IMR-90 (cell line): ENCODE data around the gene RASGEF1C. TPM values are rescaled to one million over a fixed set of nuclear protein-coding genes. Genes with fewer than 3 reads are reported as not detected.

Experiments used
- ATAC-seq: fragments of 200-7000 bp; cut with Tn5 transposase; 2 replicates; pipeline ENCODE4 v1.9.1; 2020; ENCODE audit warnings: low read depth, mild to moderate bottlenecking, moderate library complexity
- BruUV-seq: library from RNA; stranded (reverse); fragments of 400-500 nt; replicated peaks from 2 replicates; lab custom pipeline; 2021; lab: Mats Ljungman, UMichigan
- CTCF ChIA-PET: fragments of 300-600 bp; formaldehyde crosslinking; extraction: SDS; loops from one replicate; lab custom pipeline; 2021; ENCODE audit warnings: antibody characterized with exemption; lab: Yijun Ruan, JAX
- POLR2A ChIA-PET: fragments of 300-600 bp; sonication (Branson Sonifier 250); formaldehyde crosslinking; loops from one replicate; lab custom pipeline; 2022; ENCODE audit warnings: antibody characterized with exemption; ENCODE audit not compliant: unreplicated experiment; lab: Charles Lee
- DNase-seq: peaks from one replicate; pipeline ENCODE4 v3.0.0; 2013
- H2AFZ ChIP-seq: replicated peaks from 2 replicates; pipeline ENCODE3; 2013; ENCODE audit warnings: low read length, mild to moderate bottlenecking; ENCODE audit not compliant: poor library complexity
- H2AK5ac ChIP-seq: 2 replicates; pipeline ENCODE4 v1.6.1; 2013; ENCODE audit warnings: low read depth, low read length, inconsistent platforms
- H2AK9ac ChIP-seq: replicated peaks from 2 replicates; pipeline ENCODE3; 2013; ENCODE audit warnings: mild to moderate bottlenecking, low read depth, low read length, moderate library complexity; ENCODE audit not compliant: poor library complexity
- H2BK120ac ChIP-seq: 2 replicates; pipeline ENCODE4 v1.6.1; 2013; ENCODE audit warnings: low read depth, low read length, inconsistent platforms
- H2BK15ac ChIP-seq: 3 replicates; pipeline ENCODE4 v1.6.1; 2013; ENCODE audit warnings: low read depth, low read length, inconsistent platforms
- H2BK20ac ChIP-seq: 2 replicates; pipeline ENCODE4 v1.6.1; 2013; ENCODE audit warnings: low read depth, mild to moderate bottlenecking, inconsistent platforms, low read length, moderate library complexity
- H2BK5ac ChIP-seq: 2 replicates; pipeline ENCODE4 v1.6.1; 2013; ENCODE audit warnings: mild to moderate bottlenecking, low read depth, low read length, inconsistent platforms; ENCODE audit not compliant: poor library complexity, severe bottlenecking
- H3K14ac ChIP-seq: replicated peaks from 2 replicates; pipeline ENCODE4 v1.6.1; 2013; ENCODE audit warnings: low read depth, low read length, inconsistent platforms
- H3K18ac ChIP-seq: 2 replicates; pipeline ENCODE4 v1.6.1; 2013; ENCODE audit warnings: low read depth, low read length, control low read depth
- H3K23ac ChIP-seq: 2 replicates; pipeline ENCODE4 v1.6.1; 2013; ENCODE audit warnings: low read depth, low read length, inconsistent platforms
- H3K27ac ChIP-seq: 2 replicates; pipeline ENCODE4 v1.5.1; 2013; ENCODE audit warnings: mild to moderate bottlenecking, control low read depth, low read length; ENCODE audit not compliant: insufficient read depth
- H3K27me3 ChIP-seq: 2 replicates; pipeline ENCODE4 v1.6.1; 2013; ENCODE audit warnings: low read length; ENCODE audit not compliant: control insufficient read depth, insufficient read depth
- H3K36me3 ChIP-seq: 2 replicates; pipeline ENCODE4 v1.6.1; 2013; ENCODE audit warnings: low read length, mixed read lengths; ENCODE audit not compliant: control insufficient read depth, insufficient read depth
- H3K4ac ChIP-seq: 2 replicates; pipeline ENCODE4 v1.6.1; 2013; ENCODE audit warnings: low read depth, low read length, inconsistent platforms
- H3K4me1 ChIP-seq: 2 replicates; pipeline ENCODE4 v1.6.1; 2013; ENCODE audit warnings: low read length, mixed read lengths; ENCODE audit not compliant: control insufficient read depth, insufficient read depth
- H3K4me2 ChIP-seq: 2 replicates; pipeline ENCODE4 v1.6.1; 2013; ENCODE audit warnings: low read depth, mild to moderate bottlenecking, control low read depth, low read length, moderate library complexity
- H3K4me3 ChIP-seq: 2 replicates; pipeline ENCODE4 v1.5.1; 2013; ENCODE audit warnings: low read depth, mild to moderate bottlenecking, control low read depth, low read length, moderate library complexity; ENCODE audit not compliant: insufficient read depth
- H3K56ac ChIP-seq: 2 replicates; pipeline ENCODE4 v1.6.1; 2013; ENCODE audit warnings: low read length, inconsistent platforms; ENCODE audit not compliant: insufficient read depth; ENCODE audit errors: extremely low read depth
- H3K79me1 ChIP-seq, 2 experiments: 2 replicates each; pipeline ENCODE4 v1.6.1; 2013; ENCODE audit warnings: low read length in 2 of 2, inconsistent platforms in 1 of 2, low read depth in 1 of 2
- H3K9ac ChIP-seq: 2 replicates; pipeline ENCODE4 v1.6.1; 2013; ENCODE audit warnings: low read depth, low read length, control low read depth
- H3K9me1 ChIP-seq: 2 replicates; pipeline ENCODE4 v1.6.1; 2013; ENCODE audit warnings: low read length, inconsistent platforms; ENCODE audit not compliant: insufficient read depth
- H3K9me3 ChIP-seq: 2 replicates; pipeline ENCODE4 v1.6.1; 2013; ENCODE audit warnings: low read length; ENCODE audit not compliant: control insufficient read depth, insufficient read depth
- H4K20me1 ChIP-seq: 2 replicates; pipeline ENCODE4 v1.6.1; 2013; ENCODE audit warnings: low read length, inconsistent platforms; ENCODE audit not compliant: insufficient read depth
- H4K5ac ChIP-seq: 2 replicates; pipeline ENCODE4 v1.6.1; 2013; ENCODE audit warnings: mild to moderate bottlenecking, low read depth, low read length, control low read depth
- H4K8ac ChIP-seq, 2 experiments: 2 replicates each; pipeline ENCODE4 v1.6.1; 2013; ENCODE audit warnings: low read depth in 2 of 2, low read length in 2 of 2, control low read depth in 1 of 2, inconsistent platforms in 1 of 2
- H4K91ac ChIP-seq: 2 replicates; pipeline ENCODE4 v1.6.1; 2013; ENCODE audit warnings: low read depth, low read length, inconsistent platforms; ENCODE audit not compliant: insufficient read depth
- CEBPB ChIP-seq: IDR thresholded peaks from 2 replicates; pipeline ENCODE4 v1.6.1; 2012; ENCODE audit warnings: low read depth, low read length, improper control_type of control experiment
- FOS ChIP-seq: fragments of 150-350 bp; IDR thresholded peaks from 2 replicates; pipeline ENCODE4 v1.6.1; 2016; ENCODE audit warnings: low read depth, low read length
- MAFK ChIP-seq: IDR thresholded peaks from 2 replicates; pipeline ENCODE4 v1.6.1; 2012; ENCODE audit warnings: low read depth, low read length, improper control_type of control experiment
- MXI1 ChIP-seq: IDR thresholded peaks from 2 replicates; pipeline ENCODE4 v1.6.1; 2012; ENCODE audit warnings: low read depth, mild to moderate bottlenecking, low read length, moderate library complexity, borderline replicate concordance
- WGBS, 2 experiments: methylation state at CpG; one replicate each; pipeline versions ENCODE4 v1.1.5 to v1.1.7; 2013; ENCODE audit warnings: missing lambda C conversion rate in 2 of 2; ENCODE audit not compliant: insufficient read length in 1 of 2; ENCODE audit errors: extremely low coverage in 2 of 2; 5-methylcytosine and 5-hydroxymethylcytosine counted together
- dilution Hi-C: fragments of 300-500 bp; cut with HindIII; formaldehyde crosslinking; loops from one replicate; pipeline ENCODE4 v1.14.3; 2018; ENCODE audit warnings: low sequenced_read_pairs; ENCODE audit not compliant: unreplicated experiment
- in situ Hi-C: fragments of 300-500 bp; cut with MboI; formaldehyde crosslinking; loops from 3 replicates; pipeline ENCODE4 v1.14.3; 2019; ENCODE audit warnings: low sequenced_read_pairs, inconsistent platforms, mixed read lengths
- intact Hi-C: fragments of 100-400 bp; cut with micrococcal nuclease; formaldehyde crosslinking; loops from 2 replicates; pipeline ENCODE4 v1.10.0; 2022
- polyA plus RNA-seq, 3 experiments: library from polyadenylated mRNA; depleted of rRNA; stranded (reverse); fragments of >200 nt; gene quantifications; 2 replicates each; pipeline ENCODE4 v1.2.3, GENCODE V29; 2012; ENCODE audit warnings: low replicate concordance in 1 of 3
- total RNA-seq: library from RNA; depleted of rRNA; stranded (reverse); fragments of >200 nt; gene quantifications from 2 replicates; pipeline ENCODE4 v1.2.3, GENCODE V29; 2012
- TF ChIP-seq, protein P1 (sequence below): fragments of 150-350 bp; IDR thresholded peaks from 2 replicates; pipeline ENCODE4 v1.6.1; 2016; ENCODE audit warnings: low read depth, mild to moderate bottlenecking, low read length, moderate library complexity, borderline replicate concordance
- TF ChIP-seq, protein P2 (sequence below): conservative IDR thresholded peaks from 2 replicates; pipeline ENCODE4 v1.5.1; 2012; ENCODE audit warnings: mild to moderate bottlenecking, low read depth, low read length, improper control_type of control experiment

The RASGEF1C gene
- total and polyA plus RNA-seq, 2 of the 4 experiments (the other 2 are of a cell fraction), result not detected

DNA sequence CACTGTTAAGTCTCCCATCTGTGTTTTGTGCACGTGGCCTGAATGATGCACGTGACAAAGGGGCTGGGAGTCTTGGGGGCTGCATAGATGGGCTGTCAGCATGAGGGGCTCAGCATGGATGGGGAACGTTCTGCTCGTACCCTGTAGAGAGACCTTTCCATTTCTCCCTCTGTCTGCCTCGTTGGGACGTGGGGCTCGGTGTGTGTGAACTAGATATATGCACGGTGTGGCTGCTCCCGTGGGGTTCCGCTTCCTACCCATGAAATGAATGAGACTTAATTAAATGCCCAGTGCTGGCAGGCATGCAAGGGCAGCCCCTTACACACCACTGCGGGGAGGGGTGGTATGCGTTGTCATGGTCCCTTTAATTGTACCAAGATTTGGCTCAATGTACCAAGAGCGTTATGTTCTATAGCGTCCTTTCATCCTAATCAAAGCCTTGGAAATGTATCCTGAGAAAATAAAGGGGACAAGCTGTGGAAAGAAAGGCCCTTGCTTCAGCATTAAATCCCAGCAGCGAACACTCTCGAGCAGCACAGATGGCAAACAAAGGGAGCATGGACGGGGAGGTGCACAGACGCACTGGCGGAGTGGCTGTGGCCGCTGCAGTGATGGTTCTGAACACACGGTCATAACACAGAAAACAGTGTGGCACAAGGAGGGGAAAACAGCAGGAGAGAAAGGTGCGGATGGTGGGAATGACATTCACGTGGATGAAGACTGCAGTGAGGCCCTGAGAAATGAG, 66.8 kb downstream of the RASGEF1C start:
- TF ChIP-seq MAFK (no peak), MXI1 (no peak), FOS (no peak), CEBPB (no peak)
- TF ChIP-seq, protein P1, sequence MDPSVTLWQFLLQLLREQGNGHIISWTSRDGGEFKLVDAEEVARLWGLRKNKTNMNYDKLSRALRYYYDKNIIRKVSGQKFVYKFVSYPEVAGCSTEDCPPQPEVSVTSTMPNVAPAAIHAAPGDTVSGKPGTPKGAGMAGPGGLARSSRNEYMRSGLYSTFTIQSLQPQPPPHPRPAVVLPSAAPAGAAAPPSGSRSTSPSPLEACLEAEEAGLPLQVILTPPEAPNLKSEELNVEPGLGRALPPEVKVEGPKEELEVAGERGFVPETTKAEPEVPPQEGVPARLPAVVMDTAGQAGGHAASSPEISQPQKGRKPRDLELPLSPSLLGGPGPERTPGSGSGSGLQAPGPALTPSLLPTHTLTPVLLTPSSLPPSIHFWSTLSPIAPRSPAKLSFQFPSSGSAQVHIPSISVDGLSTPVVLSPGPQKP, result no peak
- TF ChIP-seq, protein P2, sequence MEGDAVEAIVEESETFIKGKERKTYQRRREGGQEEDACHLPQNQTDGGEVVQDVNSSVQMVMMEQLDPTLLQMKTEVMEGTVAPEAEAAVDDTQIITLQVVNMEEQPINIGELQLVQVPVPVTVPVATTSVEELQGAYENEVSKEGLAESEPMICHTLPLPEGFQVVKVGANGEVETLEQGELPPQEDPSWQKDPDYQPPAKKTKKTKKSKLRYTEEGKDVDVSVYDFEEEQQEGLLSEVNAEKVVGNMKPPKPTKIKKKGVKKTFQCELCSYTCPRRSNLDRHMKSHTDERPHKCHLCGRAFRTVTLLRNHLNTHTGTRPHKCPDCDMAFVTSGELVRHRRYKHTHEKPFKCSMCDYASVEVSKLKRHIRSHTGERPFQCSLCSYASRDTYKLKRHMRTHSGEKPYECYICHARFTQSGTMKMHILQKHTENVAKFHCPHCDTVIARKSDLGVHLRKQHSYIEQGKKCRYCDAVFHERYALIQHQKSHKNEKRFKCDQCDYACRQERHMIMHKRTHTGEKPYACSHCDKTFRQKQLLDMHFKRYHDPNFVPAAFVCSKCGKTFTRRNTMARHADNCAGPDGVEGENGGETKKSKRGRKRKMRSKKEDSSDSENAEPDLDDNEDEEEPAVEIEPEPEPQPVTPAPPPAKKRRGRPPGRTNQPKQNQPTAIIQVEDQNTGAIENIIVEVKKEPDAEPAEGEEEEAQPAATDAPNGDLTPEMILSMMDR, result no peak
- DNase-seq, result no peak
- Histone ChIP-seq H3K27me3 (peaks cover 24% of the 10 kb centered on the region; the same call in 1 of the 2 replicates), H3K9me1 (no peaks in the 10 kb centered on the region), H2BK5ac (no peak overlapping the region), H2AFZ (no peak overlapping the region), H2BK120ac (no peak overlapping the region), H4K20me1 (no peaks in the 10 kb centered on the region), H2AK9ac (no peak overlapping the region), H3K79me1 (no peaks in the 10 kb centered on the region), H3K4ac (no peak overlapping the region), H3K14ac (no peak overlapping the region), H4K91ac (no peak overlapping the region), H2AK5ac (no peak overlapping the region), H3K4me3 (no peak overlapping the region), H4K5ac (no peak overlapping the region), H3K4me1 (no peaks in the 10 kb centered on the region), H2BK20ac (no peak overlapping the region), H3K27ac (no peak overlapping the region), H3K18ac (no peak overlapping the region), H3K23ac (no peak overlapping the region), H3K36me3 (no peaks in the 10 kb centered on the region), H3K4me2 (no peak overlapping the region), H2BK15ac (no peak overlapping the region), H4K8ac (no peak overlapping the region), H3K56ac (no peak overlapping the region), H3K9ac (no peak overlapping the region), H3K9me3 (no peaks in the 10 kb centered on the region)
- in situ Hi-C loops, result loop anchor here (25.0 kb wide), 1 partner anchor 320 kb away; no protein-coding TSS in a partner anchor
- 57% methylated on average over 6 of the region's 23 CpGs; no CpG with 5 or more reads in 1 of the 2 experiments for whole genome bisulfite sequencing, 2 experiments
- intact Hi-C loops, result no loop called here
- CTCF ChIA-PET, result interaction anchor here (0.7 kb wide), 1 partner anchor 527 kb away, joined by 3 read pairs; no protein-coding TSS in a partner anchor
- dilution Hi-C loops, result no loop called here
- no peak for ATAC-seq
- BruUV-seq, result no TSS peak
- POLR2A ChIA-PET, result no interaction called here
